ENCODE data around the gene CDK10. TPM values are rescaled to one million over a fixed set of nuclear protein-coding genes. Genes with fewer than 3 reads are reported as not detected.
A peak's percentile ranks its signal among the peaks of the same experiment; 100 is the strongest.
"Not testable (repeated sequence)": the region's sequence is repeated elsewhere in the genome, so short reads cannot be mapped to it uniquely, and the experiment has no call there.

Gene CDK10
- polyA plus RNA-seq, 4 donors, result 100 to 239 (median 167) TPM

GRCh38 chr16:89658221-89658879 is 28.1 kb upstream of the CDK10 start:
- 4 to 14% (median 7%) methylated on average over 27 of the region's 27 CpGs for WGBS, 3 donors
- Histone ChIP-seq H3K4me3 (ENCODE audit: low read depth in 1 of 3, low read length in 3 of 3) (peak overlapping the region; percentile 71 to 95 (median 83)), H3K4me1 (ENCODE audit: control insufficient read depth in 3 of 3, insufficient read depth in 2 of 3, low read depth in 1 of 3, low read length in 2 of 3) (peaks cover 2 to 14% (median 9%) of the 10 kb centered on the region in 3 donors), H3K27me3 (ENCODE audit: control insufficient read depth in 3 of 3, insufficient read depth in 3 of 3, low read length in 3 of 3) (no peaks in the 10 kb centered on the region), H3K27ac (ENCODE audit: low read depth in 1 of 3, low read length in 2 of 3) (peak overlapping the region; percentile 57 to 82 (median 68)), H3K9me3 (ENCODE audit: control insufficient read depth in 2 of 2, insufficient read depth in 1 of 2, low read depth in 1 of 2, low read length in 1 of 2) (no peaks in the 10 kb centered on the region), H3K36me3 (ENCODE audit: control insufficient read depth in 3 of 3, insufficient read depth in 2 of 3, low read depth in 1 of 3, low read length in 3 of 3) (peaks cover 0 to 55% (median 3%) of the 10 kb centered on the region in 3 donors)
- FAIRE-seq, result no peak
- peak in 1 of 2 donors; percentile 29 for DNase-seq

GRCh38 chr16:89660146-89660545 is 26.3 kb upstream of the CDK10 start:
- Histone ChIP-seq H3K27me3 (ENCODE audit: control insufficient read depth in 3 of 3, insufficient read depth in 3 of 3, low read length in 3 of 3) (no peaks in the 10 kb centered on the region), H3K27ac (ENCODE audit: low read depth in 1 of 3, low read length in 2 of 3) (no peak overlapping the region), H3K36me3 (ENCODE audit: control insufficient read depth in 3 of 3, insufficient read depth in 2 of 3, low read depth in 1 of 3, low read length in 3 of 3) (peaks cover 0 to 57% (median 3%) of the 10 kb centered on the region in 3 donors), H3K4me1 (ENCODE audit: control insufficient read depth in 3 of 3, insufficient read depth in 2 of 3, low read depth in 1 of 3, low read length in 2 of 3) (peaks cover 2 to 14% (median 9%) of the 10 kb centered on the region in 3 donors), H3K4me3 (ENCODE audit: low read depth in 1 of 3, low read length in 3 of 3) (no peak overlapping the region), H3K9me3 (ENCODE audit: control insufficient read depth in 2 of 2, insufficient read depth in 1 of 2, low read depth in 1 of 2, low read length in 1 of 2) (no peaks in the 10 kb centered on the region)
- WGBS, 3 donors, result 93 to 98% (median 93%) methylated on average over 7 of the region's 7 CpGs
- FAIRE-seq, result no peak
- DNase-seq, result no peak

GRCh38 chr16:89661215-89661614 is 25.3 kb upstream of the CDK10 start:
- no peaks in the 10 kb centered on the region for H3K27me3 ChIP-seq (ENCODE audit: control insufficient read depth in 3 of 3, insufficient read depth in 3 of 3, low read length in 3 of 3)
- peaks cover 0 to 53% (median 3%) of the 10 kb centered on the region in 3 donors for H3K36me3 ChIP-seq (ENCODE audit: control insufficient read depth in 3 of 3, insufficient read depth in 2 of 3, low read depth in 1 of 3, low read length in 3 of 3)
- H3K27ac ChIP-seq (ENCODE audit: low read depth in 1 of 3, low read length in 2 of 3), result no peak overlapping the region
- 93 to 98% (median 94%) methylated on average over 9 of the region's 9 CpGs for WGBS, 3 donors
- FAIRE-seq, result no peak
- H3K9me3 ChIP-seq (ENCODE audit: control insufficient read depth in 2 of 2, insufficient read depth in 1 of 2, low read depth in 1 of 2, low read length in 1 of 2), result peaks cover 0 to 6% of the 10 kb centered on the region in 2 donors
- no peak for DNase-seq
- H3K4me1 ChIP-seq (ENCODE audit: control insufficient read depth in 3 of 3, insufficient read depth in 2 of 3, low read depth in 1 of 3, low read length in 2 of 3), result peaks cover 0 to 14% (median 9%) of the 10 kb centered on the region in 3 donors
- no peak overlapping the region for H3K4me3 ChIP-seq (ENCODE audit: low read depth in 1 of 3, low read length in 3 of 3)

GRCh38 chr16:89664238-89664637 is 22.3 kb upstream of the CDK10 start:
- 78 to 80% (median 79%) methylated on average over 10 of the region's 11 CpGs for WGBS, 3 donors
- not testable (repeated sequence) for H3K4me3 ChIP-seq (ENCODE audit: low read depth in 1 of 3, low read length in 3 of 3); FAIRE-seq; H3K27me3 ChIP-seq (ENCODE audit: control insufficient read depth in 3 of 3, insufficient read depth in 3 of 3, low read length in 3 of 3); DNase-seq; H3K27ac ChIP-seq (ENCODE audit: low read depth in 1 of 3, low read length in 2 of 3)
- Histone ChIP-seq H3K4me1 (ENCODE audit: control insufficient read depth in 3 of 3, insufficient read depth in 2 of 3, low read depth in 1 of 3, low read length in 2 of 3) (peaks cover 0 to 12% (median 0%) of the 10 kb centered on the region in 3 donors), H3K36me3 (ENCODE audit: control insufficient read depth in 3 of 3, insufficient read depth in 2 of 3, low read depth in 1 of 3, low read length in 3 of 3) (peaks cover 0 to 58% (median 3%) of the 10 kb centered on the region in 3 donors), H3K9me3 (ENCODE audit: control insufficient read depth in 2 of 2, insufficient read depth in 1 of 2, low read depth in 1 of 2, low read length in 1 of 2) (peaks cover 0 to 16% of the 10 kb centered on the region in 2 donors)

- 63 to 89% (median 70%) methylated on average over 6 to 7 of the region's 7 CpGs for WGBS, 3 donors
- H3K27me3 ChIP-seq (ENCODE audit: control insufficient read depth in 3 of 3, insufficient read depth in 3 of 3, low read length in 3 of 3); H3K27ac ChIP-seq (ENCODE audit: low read depth in 1 of 3, low read length in 2 of 3); DNase-seq; H3K4me3 ChIP-seq (ENCODE audit: low read depth in 1 of 3, low read length in 3 of 3); FAIRE-seq: not testable (repeated sequence)
- Histone ChIP-seq H3K9me3 (ENCODE audit: control insufficient read depth in 2 of 2, insufficient read depth in 1 of 2, low read depth in 1 of 2, low read length in 1 of 2) (peaks cover 0 to 16% of the 10 kb centered on the region in 2 donors), H3K4me1 (ENCODE audit: control insufficient read depth in 3 of 3, insufficient read depth in 2 of 3, low read depth in 1 of 3, low read length in 2 of 3) (peaks cover 0 to 19% (median 2%) of the 10 kb centered on the region in 3 donors), H3K36me3 (ENCODE audit: control insufficient read depth in 3 of 3, insufficient read depth in 2 of 3, low read depth in 1 of 3, low read length in 3 of 3) (peaks cover 0 to 46% (median 3%) of the 10 kb centered on the region in 3 donors)
Measured at GRCh38 chr16:89667000-89667399, 19.5 kb upstream of the CDK10 start.

- peaks cover 0 to 19% (median 2%) of the 10 kb centered on the region in 3 donors for H3K4me1 ChIP-seq (ENCODE audit: control insufficient read depth in 3 of 3, insufficient read depth in 2 of 3, low read depth in 1 of 3, low read length in 2 of 3)
- no peaks in the 10 kb centered on the region for H3K27me3 ChIP-seq (ENCODE audit: control insufficient read depth in 3 of 3, insufficient read depth in 3 of 3, low read length in 3 of 3)
- H3K36me3 ChIP-seq (ENCODE audit: control insufficient read depth in 3 of 3, insufficient read depth in 2 of 3, low read depth in 1 of 3, low read length in 3 of 3), result peaks cover 0 to 40% (median 3%) of the 10 kb centered on the region in 3 donors
- H3K27ac ChIP-seq (ENCODE audit: low read depth in 1 of 3, low read length in 2 of 3), result no peak overlapping the region
- H3K4me3 ChIP-seq (ENCODE audit: low read depth in 1 of 3, low read length in 3 of 3), result no peak overlapping the region
- H3K9me3 ChIP-seq (ENCODE audit: control insufficient read depth in 2 of 2, insufficient read depth in 1 of 2, low read depth in 1 of 2, low read length in 1 of 2), result peaks cover 0 to 16% of the 10 kb centered on the region in 2 donors
- no peak for FAIRE-seq
- no peak for DNase-seq
- WGBS, 3 donors, result 75 to 88% (median 79%) methylated on average over 8 to 9 of the region's 9 CpGs
Measured at GRCh38 chr16:89667633-89668032, 18.9 kb upstream of the CDK10 start.

- Histone ChIP-seq H3K9me3 (ENCODE audit: control insufficient read depth in 2 of 2, insufficient read depth in 1 of 2, low read depth in 1 of 2, low read length in 1 of 2) (peaks cover 0 to 16% of the 10 kb centered on the region in 2 donors), H3K27me3 (ENCODE audit: control insufficient read depth in 3 of 3, insufficient read depth in 3 of 3, low read length in 3 of 3) (no peaks in the 10 kb centered on the region), H3K36me3 (ENCODE audit: control insufficient read depth in 3 of 3, insufficient read depth in 2 of 3, low read depth in 1 of 3, low read length in 3 of 3) (peaks cover 0 to 30% (median 2%) of the 10 kb centered on the region in 3 donors), H3K27ac (ENCODE audit: low read depth in 1 of 3, low read length in 2 of 3) (peak overlapping the region; percentile 11 to 87 (median 33)), H3K4me1 (ENCODE audit: control insufficient read depth in 3 of 3, insufficient read depth in 2 of 3, low read depth in 1 of 3, low read length in 2 of 3) (peaks cover 0 to 19% (median 2%) of the 10 kb centered on the region in 3 donors), H3K4me3 (ENCODE audit: low read depth in 1 of 3, low read length in 3 of 3) (peak overlapping the region in 1 of 3 donors; percentile 38)
- DNase-seq (peak; percentile 51 to 79), FAIRE-seq (no peak)
- WGBS, 3 donors, result 5 to 49% (median 35%) methylated on average over 5 of the region's 5 CpGs
Measured at GRCh38 chr16:89668790-89669158, 17.7 kb upstream of the CDK10 start.

- DNase-seq, result no peak
- Histone ChIP-seq H3K9me3 (ENCODE audit: control insufficient read depth in 2 of 2, insufficient read depth in 1 of 2, low read depth in 1 of 2, low read length in 1 of 2) (peaks cover 0 to 16% of the 10 kb centered on the region in 2 donors), H3K27ac (ENCODE audit: low read depth in 1 of 3, low read length in 2 of 3) (no peak overlapping the region), H3K36me3 (ENCODE audit: control insufficient read depth in 3 of 3, insufficient read depth in 2 of 3, low read depth in 1 of 3, low read length in 3 of 3) (peaks cover 0 to 21% (median 0%) of the 10 kb centered on the region in 3 donors), H3K4me1 (ENCODE audit: control insufficient read depth in 3 of 3, insufficient read depth in 2 of 3, low read depth in 1 of 3, low read length in 2 of 3) (peaks cover 0 to 19% (median 2%) of the 10 kb centered on the region in 3 donors), H3K27me3 (ENCODE audit: control insufficient read depth in 3 of 3, insufficient read depth in 3 of 3, low read length in 3 of 3) (no peaks in the 10 kb centered on the region), H3K4me3 (ENCODE audit: low read depth in 1 of 3, low read length in 3 of 3) (no peak overlapping the region)
- WGBS, 3 donors, result 75 to 78% (median 78%) methylated on average over 10 to 13 of the region's 13 CpGs
- no peak for FAIRE-seq
Measured at GRCh38 chr16:89669755-89670154, 16.7 kb upstream of the CDK10 start.

Measured in small intestine (tissue), 7 donors.